Hepatocyte (in vitro differentiated cells): ENCODE data around the gene KIAA1217.

ENCODE experiments used
- CTCF ChIP-seq: fragments of 200-600 bp; sonication (generic); IDR thresholded peaks from 2 replicates; pipeline ENCODE4 v1.5.1; 2016; ENCODE audit warnings: antibody characterized with exemption, mild to moderate bottlenecking; ENCODE audit not compliant: poor library complexity
- EZH2 ChIP-seq: fragments of 200-600 bp; sonication (generic); IDR thresholded peaks from 2 replicates; pipeline ENCODE4 v1.6.1; 2016; ENCODE audit warnings: antibody characterized with exemption, mild to moderate bottlenecking, borderline replicate concordance
- EZH2phosphoT487 ChIP-seq: fragments of 200-600 bp; sonication (generic); IDR thresholded peaks from one replicate; pipeline ENCODE4 v1.6.1; 2018; ENCODE audit warnings: antibody characterized with exemption, mild to moderate bottlenecking, low read depth, moderate library complexity; ENCODE audit not compliant: unreplicated experiment, severe bottlenecking

DNA sequence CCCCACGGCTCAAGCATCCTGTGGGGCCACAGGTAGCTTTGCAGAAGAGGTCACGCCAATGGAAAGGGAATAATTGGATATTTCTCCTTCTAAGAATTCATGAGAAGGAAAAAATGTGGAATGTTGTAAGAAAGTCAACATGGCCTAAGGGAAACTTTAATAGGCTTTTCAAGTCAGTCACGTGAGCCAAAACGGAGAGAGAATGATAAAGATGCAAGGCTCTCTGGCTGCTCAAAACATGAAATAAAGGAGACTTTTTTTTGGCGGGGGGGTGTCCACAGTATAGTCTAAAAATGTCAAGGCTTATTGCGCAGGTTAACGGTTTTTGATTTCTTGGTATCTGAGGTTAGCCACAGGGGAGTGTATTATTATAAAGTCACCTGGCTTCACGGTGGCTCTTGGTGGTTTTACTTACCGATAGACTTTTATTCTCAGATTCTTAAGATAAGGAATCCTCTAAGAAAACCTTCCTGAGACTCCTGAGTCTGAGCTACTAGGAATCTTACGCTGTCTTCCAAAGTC lies 366.6 kb downstream of the KIAA1217 start:
- TF ChIP-seq CTCF (no peak), EZH2 (no peak), EZH2phosphoT487 (no peak)
